Mesendoderm (in vitro differentiated cells): Measurements from ENCODE around the gene GSE1.

Source experiments
- DNase-seq: peaks from one replicate; pipeline ENCODE4 v3.0.0; 2013
- H2AK5ac ChIP-seq: 2 replicates; pipeline ENCODE4 v1.6.1; 2013; ENCODE audit warnings: low read length, inconsistent platforms
- H2BK120ac ChIP-seq: 2 replicates; pipeline ENCODE4 v1.6.1; 2013; ENCODE audit warnings: low read depth, mild to moderate bottlenecking, low read length, moderate library complexity, mixed read lengths
- H2BK15ac ChIP-seq: replicated peaks from 2 replicates; pipeline ENCODE4 v1.6.1; 2013; ENCODE audit warnings: low read depth, mild to moderate bottlenecking, moderate library complexity
- H2BK5ac ChIP-seq: 2 replicates; pipeline ENCODE4 v1.6.1; 2013; ENCODE audit warnings: low read length, inconsistent platforms
- H3K18ac ChIP-seq: 2 replicates; pipeline ENCODE4 v1.6.1; 2013; ENCODE audit warnings: mild to moderate bottlenecking, low read length, mixed read lengths
- H3K23ac ChIP-seq: one replicate; pipeline ENCODE4 v1.6.1; 2013; ENCODE audit warnings: low read length
- H3K27ac ChIP-seq: 2 replicates; pipeline ENCODE4 v1.5.1; 2013; ENCODE audit warnings: low read depth, mild to moderate bottlenecking, inconsistent platforms, low read length, moderate library complexity
- H3K27me3 ChIP-seq: 2 replicates; pipeline ENCODE4 v1.6.1; 2013; ENCODE audit warnings: low read length, control low read depth, mild to moderate bottlenecking, inconsistent platforms; ENCODE audit not compliant: insufficient read depth, poor library complexity
- H3K36me3 ChIP-seq: 2 replicates; pipeline ENCODE4 v1.6.1; 2013; ENCODE audit warnings: low read length, inconsistent platforms; ENCODE audit not compliant: control insufficient read depth, insufficient read depth
- H3K4ac ChIP-seq: one replicate; pipeline ENCODE4 v1.6.1; 2013; ENCODE audit warnings: low read depth, mild to moderate bottlenecking, low read length, moderate library complexity
- H3K4me1 ChIP-seq: 2 replicates; pipeline ENCODE4 v1.6.1; 2013; ENCODE audit warnings: low read depth, low read length, inconsistent platforms; ENCODE audit not compliant: control insufficient read depth
- H3K4me2 ChIP-seq: 2 replicates; pipeline ENCODE4 v1.6.1; 2013; ENCODE audit warnings: low read length
- H3K4me3 ChIP-seq: 2 replicates; pipeline ENCODE4 v1.5.1; 2013; ENCODE audit warnings: mild to moderate bottlenecking, low read length
- H3K56ac ChIP-seq: one replicate; pipeline ENCODE4 v1.6.1; 2013; ENCODE audit warnings: low read length
- H3K79me1 ChIP-seq: 2 replicates; pipeline ENCODE4 v1.6.1; 2013; ENCODE audit warnings: low read length, inconsistent platforms
- H3K79me2 ChIP-seq: 2 replicates; pipeline ENCODE4 v1.6.1; 2013; ENCODE audit warnings: mild to moderate bottlenecking, low read length; ENCODE audit not compliant: control insufficient read depth, insufficient read depth
- H3K9ac ChIP-seq: 2 replicates; pipeline ENCODE4 v1.6.1; 2013; ENCODE audit warnings: low read length, inconsistent platforms
- H4K5ac ChIP-seq: one replicate; pipeline ENCODE4 v1.6.1; 2013; ENCODE audit warnings: low read length
- H4K8ac ChIP-seq: one replicate; pipeline ENCODE4 v1.6.1; 2013; ENCODE audit warnings: low read depth, mild to moderate bottlenecking, control low read depth, low read length, moderate library complexity
- WGBS: extraction: QIAGEN DNeasy Blood & Tissue Kit; methylation state at CpG from one replicate; pipeline ENCODE4 v1.1.7; 2013; ENCODE audit warnings: low lambda C conversion rate, missing lambda C conversion rate; ENCODE audit not compliant: insufficient coverage; ENCODE audit errors: extremely low coverage; 5-methylcytosine and 5-hydroxymethylcytosine counted together

Gene GSE1

DNA sequence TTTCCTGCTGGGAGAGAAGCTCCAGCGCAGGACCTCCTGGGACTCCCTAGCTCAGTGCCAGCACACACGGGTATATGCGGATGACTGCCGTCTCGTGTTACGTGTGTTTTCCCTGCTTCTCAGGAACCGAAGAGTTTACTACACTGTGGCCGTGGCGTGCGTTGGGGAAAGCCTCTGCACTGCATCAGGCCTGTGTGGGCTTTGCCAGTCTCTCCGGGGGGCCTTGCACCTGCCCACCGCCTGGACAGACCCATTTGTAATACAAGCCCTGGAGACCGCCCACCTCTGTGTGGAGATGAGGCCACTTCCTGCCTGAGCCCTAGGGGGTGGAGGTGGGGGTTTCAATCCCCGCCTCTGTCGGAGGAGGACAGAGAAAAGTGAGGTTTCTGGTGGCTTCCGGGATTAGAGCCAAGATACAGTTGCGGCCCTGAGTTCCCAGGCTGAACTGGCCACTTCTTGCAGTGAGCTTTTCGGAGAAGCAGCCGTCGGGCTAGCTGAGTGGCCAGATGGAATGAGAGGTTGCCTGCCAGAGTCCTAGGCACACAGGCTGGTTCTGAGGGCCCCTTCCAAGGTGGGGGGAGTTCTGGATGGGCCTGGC is 43.4 kb upstream of the GSE1 start:
- peak overlapping the region; percentile 77 for H2BK5ac ChIP-seq
- H3K79me2 ChIP-seq, result peaks cover 54% of the 10 kb centered on the region
- H2BK120ac ChIP-seq, result no peak overlapping the region
- H3K4me3 ChIP-seq, result no peak overlapping the region
- no peak overlapping the region for H3K4ac ChIP-seq
- H3K23ac ChIP-seq, result no peak overlapping the region
- no peak overlapping the region for H4K5ac ChIP-seq
- no peak overlapping the region for H4K8ac ChIP-seq
- H3K27me3 ChIP-seq, result no peaks in the 10 kb centered on the region
- WGBS, result no CpG with 5 or more reads among the region's 20 CpGs
- H3K18ac ChIP-seq, result peak overlapping the region; percentile 41
- peak overlapping the region; percentile 23 for H3K9ac ChIP-seq
- peak overlapping the region; percentile 16 for H3K4me2 ChIP-seq
- peak overlapping the region; percentile 70 for H3K27ac ChIP-seq
- H3K4me1 ChIP-seq, result peaks cover 32% of the 10 kb centered on the region
- peak overlapping the region; percentile 66 for H2AK5ac ChIP-seq
- H3K56ac ChIP-seq, result peak overlapping the region; percentile 76
- H3K36me3 ChIP-seq, result no peaks in the 10 kb centered on the region
- peak; percentile 88 for DNase-seq
- no peak overlapping the region for H2BK15ac ChIP-seq
- H3K79me1 ChIP-seq, result peaks cover 36% of the 10 kb centered on the region

DNA sequence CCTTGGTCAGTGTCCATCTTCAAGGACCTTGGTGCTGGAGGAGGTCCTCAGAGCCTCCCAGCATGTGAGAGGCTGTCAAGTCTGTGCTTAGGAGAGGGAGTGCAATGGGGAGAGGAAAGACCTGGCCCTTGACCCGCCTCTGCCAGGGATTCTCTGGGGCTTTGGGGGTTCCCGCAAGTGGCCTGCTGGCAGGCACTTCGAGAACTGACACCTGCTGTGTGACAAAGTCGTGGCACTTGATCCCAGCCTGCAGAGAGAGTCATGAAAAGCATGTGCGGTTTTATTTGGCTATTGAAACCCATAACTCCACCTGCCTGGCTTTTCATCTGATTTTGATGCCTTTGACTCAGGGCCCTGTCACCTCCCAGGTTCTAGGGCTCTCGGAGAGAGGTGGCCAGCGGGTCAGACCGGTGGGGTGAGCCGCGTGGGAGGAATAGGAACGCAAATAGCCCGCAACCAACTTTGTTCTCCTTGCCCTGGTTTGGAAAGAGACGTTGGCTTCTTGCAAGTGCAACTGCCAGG is 42.8 kb upstream of the GSE1 start:
- H2BK120ac ChIP-seq, result no peak overlapping the region
- H3K27ac ChIP-seq, result peak overlapping the region; percentile 70
- peak overlapping the region; percentile 23 for H3K9ac ChIP-seq
- H3K18ac ChIP-seq, result peak overlapping the region; percentile 41
- no CpG with 5 or more reads among the region's 13 CpGs for WGBS
- H3K4me1 ChIP-seq, result peaks cover 32% of the 10 kb centered on the region
- H4K5ac ChIP-seq, result no peak overlapping the region
- no peak for DNase-seq
- H2BK15ac ChIP-seq, result no peak overlapping the region
- H3K23ac ChIP-seq, result no peak overlapping the region
- no peak overlapping the region for H3K4me3 ChIP-seq
- peak overlapping the region; percentile 77 for H2BK5ac ChIP-seq
- H3K36me3 ChIP-seq, result no peaks in the 10 kb centered on the region
- H2AK5ac ChIP-seq, result peak overlapping the region; percentile 66
- peak overlapping the region; percentile 16 for H3K4me2 ChIP-seq
- H3K79me1 ChIP-seq, result peaks cover 36% of the 10 kb centered on the region
- peak overlapping the region; percentile 76 for H3K56ac ChIP-seq
- H3K4ac ChIP-seq, result no peak overlapping the region
- no peaks in the 10 kb centered on the region for H3K27me3 ChIP-seq
- peaks cover 51% of the 10 kb centered on the region for H3K79me2 ChIP-seq
- H4K8ac ChIP-seq, result no peak overlapping the region

DNA sequence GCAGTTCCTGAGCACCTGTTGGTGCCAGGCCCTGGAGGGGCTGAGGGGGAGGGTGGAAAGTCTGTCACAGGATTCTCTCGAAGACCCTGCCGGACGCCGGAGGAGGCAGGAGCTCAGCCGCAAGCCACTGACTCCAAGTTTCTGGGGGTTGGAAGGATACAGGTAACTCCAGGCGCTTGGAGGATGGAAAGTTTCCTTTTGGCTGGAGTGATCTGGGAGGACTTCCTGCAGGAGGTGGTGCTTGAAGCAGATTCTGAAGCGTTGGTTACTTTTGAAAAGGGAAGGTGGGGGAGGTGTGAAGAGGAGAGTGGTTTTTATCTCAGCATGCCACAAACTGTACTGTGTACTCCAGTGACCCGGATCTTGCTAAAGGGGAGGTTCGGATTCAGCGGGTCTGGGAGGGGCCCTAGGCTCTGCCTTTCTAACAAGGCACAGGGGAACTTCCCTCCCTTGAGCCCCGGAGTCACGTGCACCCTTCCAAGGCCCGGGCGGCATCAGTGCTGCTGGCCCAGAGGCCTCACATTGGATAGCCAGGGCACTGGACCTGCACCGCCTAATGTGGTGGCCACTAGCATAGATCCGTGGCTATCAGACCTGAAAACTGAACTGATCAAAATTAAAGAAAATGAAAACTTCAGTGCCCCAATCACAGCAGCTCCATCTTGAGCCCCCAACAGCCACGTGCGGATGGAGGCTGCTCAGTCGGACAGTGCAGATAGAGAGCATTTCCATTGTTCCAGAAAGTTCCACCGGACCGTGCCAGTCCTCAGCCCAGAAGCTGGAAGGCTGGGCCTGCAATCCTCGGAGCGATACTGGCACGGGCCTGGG is 42.2 kb upstream of the GSE1 start:
- Histone ChIP-seq H2BK5ac (no peak overlapping the region), H4K8ac (no peak overlapping the region), H3K79me1 (peaks cover 34% of the 10 kb centered on the region), H3K23ac (no peak overlapping the region), H3K4ac (no peak overlapping the region), H2BK15ac (no peak overlapping the region), H3K27me3 (no peaks in the 10 kb centered on the region), H3K56ac (peak overlapping the region; percentile 61), H4K5ac (no peak overlapping the region), H3K9ac (peak overlapping the region; percentile 12), H3K79me2 (peaks cover 48% of the 10 kb centered on the region), H3K4me3 (no peak overlapping the region), H3K4me2 (no peak overlapping the region), H3K27ac (no peak overlapping the region), H3K36me3 (no peaks in the 10 kb centered on the region), H2AK5ac (peak overlapping the region; percentile 76), H3K4me1 (peaks cover 32% of the 10 kb centered on the region), H3K18ac (no peak overlapping the region), H2BK120ac (no peak overlapping the region)
- WGBS, result no CpG with 5 or more reads among the region's 24 CpGs
- DNase-seq, result no peak

DNA sequence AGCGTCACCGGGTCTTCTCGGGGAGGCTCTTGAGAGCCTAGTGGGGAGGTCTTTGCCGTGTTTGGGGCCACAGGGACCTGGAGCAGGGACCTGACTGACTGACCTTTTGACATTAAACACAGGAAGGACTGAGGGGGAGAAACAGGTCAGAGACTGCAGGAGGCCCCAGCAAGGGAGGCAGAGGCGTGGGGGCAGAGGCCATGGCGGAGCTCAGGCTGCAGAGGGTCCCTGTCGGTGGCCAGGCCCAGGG is 41.6 kb upstream of the GSE1 start:
- peak overlapping the region; percentile 12 for H3K9ac ChIP-seq
- H4K5ac ChIP-seq, result no peak overlapping the region
- peaks cover 52% of the 10 kb centered on the region for H3K79me2 ChIP-seq
- DNase-seq, result no peak
- peaks cover 35% of the 10 kb centered on the region for H3K79me1 ChIP-seq
- no peak overlapping the region for H3K4me2 ChIP-seq
- H3K36me3 ChIP-seq, result no peaks in the 10 kb centered on the region
- H3K4ac ChIP-seq, result no peak overlapping the region
- H4K8ac ChIP-seq, result no peak overlapping the region
- H3K4me1 ChIP-seq, result peaks cover 27% of the 10 kb centered on the region
- peak overlapping the region; percentile 76 for H2AK5ac ChIP-seq
- H3K56ac ChIP-seq, result peak overlapping the region; percentile 61
- no peak overlapping the region for H3K23ac ChIP-seq
- H2BK15ac ChIP-seq, result no peak overlapping the region
- no CpG with 5 or more reads among the region's 7 CpGs for WGBS
- H2BK5ac ChIP-seq, result no peak overlapping the region
- H3K27ac ChIP-seq, result no peak overlapping the region
- no peaks in the 10 kb centered on the region for H3K27me3 ChIP-seq
- H3K18ac ChIP-seq, result no peak overlapping the region
- no peak overlapping the region for H2BK120ac ChIP-seq
- H3K4me3 ChIP-seq, result no peak overlapping the region

DNA sequence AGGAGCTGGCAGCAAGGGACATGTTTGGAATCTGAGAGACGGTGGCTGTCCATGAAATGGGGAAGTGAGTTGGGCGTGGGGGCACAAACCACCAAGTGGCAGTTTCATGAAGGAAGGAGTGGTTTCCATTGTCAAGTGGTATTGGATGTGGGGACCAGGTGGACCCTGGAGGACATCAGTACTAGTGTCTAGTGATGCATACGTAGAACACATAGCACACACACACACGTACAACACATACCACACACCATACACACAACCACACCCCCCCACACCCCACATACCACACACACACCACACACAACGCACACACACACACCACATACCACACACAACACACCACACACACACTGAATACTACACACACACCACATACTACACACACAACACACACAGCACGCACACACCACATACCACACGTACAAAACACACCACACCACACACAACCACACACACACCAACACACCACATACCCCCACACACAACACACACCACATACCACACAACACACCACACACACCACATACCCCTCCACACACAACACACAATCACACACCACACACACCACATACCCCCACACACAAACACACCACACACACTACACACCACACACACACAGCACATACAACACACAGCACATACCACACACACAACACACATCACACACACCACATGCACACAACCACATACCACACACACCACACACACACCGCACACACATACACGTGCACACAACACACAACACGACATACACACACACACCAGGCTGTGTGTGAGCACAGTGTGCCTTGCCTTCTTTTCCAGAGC is 41.1 kb upstream of the GSE1 start:
- H3K56ac ChIP-seq, result peak overlapping the region; percentile 61
- no peak overlapping the region for H4K8ac ChIP-seq
- peak overlapping the region; percentile 65 for H2AK5ac ChIP-seq
- H3K27ac ChIP-seq, result no peak overlapping the region
- H3K4me2 ChIP-seq, result no peak overlapping the region
- H3K23ac ChIP-seq, result peak overlapping the region; percentile 49
- no peak overlapping the region for H3K9ac ChIP-seq
- peaks cover 39% of the 10 kb centered on the region for H3K79me1 ChIP-seq
- peak overlapping the region; percentile 40 for H2BK5ac ChIP-seq
- no peaks in the 10 kb centered on the region for H3K36me3 ChIP-seq
- H3K18ac ChIP-seq, result no peak overlapping the region
- H3K79me2 ChIP-seq, result peaks cover 56% of the 10 kb centered on the region
- H3K4me1 ChIP-seq, result peaks cover 27% of the 10 kb centered on the region
- H4K5ac ChIP-seq, result no peak overlapping the region
- no peak overlapping the region for H3K4ac ChIP-seq
- DNase-seq, result no peak
- H2BK15ac ChIP-seq, result no peak overlapping the region
- no peak overlapping the region for H2BK120ac ChIP-seq
- H3K4me3 ChIP-seq, result no peak overlapping the region
- no peaks in the 10 kb centered on the region for H3K27me3 ChIP-seq
- WGBS, result 100% methylated on average over 3 of the region's 10 CpGs
